ENCODE results near the gene ALOX15. TPM values are rescaled to one million over a fixed set of nuclear protein-coding genes. Genes with fewer than 3 reads are reported as not detected.

Gene ALOX15
- total RNA-seq, 2 experiments from 2014 or later: 0.36 TPM; not detected in 1

GRCh38 chr17:4673169-4673568 is 31.7 kb upstream of the ALOX15 start:
- CTCF ChIA-PET: no interaction called here
- no peak overlapping the region for H3K27ac Mint-ChIP-seq
- no peak for ATAC-seq (ENCODE audit: poor library complexity)
- no peaks in the 10 kb centered on the region for H3K27me3 ChIP-seq (ENCODE audit: control insufficient read depth in 1 of 2, insufficient read depth in 2 of 2, low read length in 2 of 2)
- no peaks in the 10 kb centered on the region for H3K4me1 ChIP-seq (ENCODE audit: insufficient read depth, low read length)
- intact Hi-C loops (cut with DNase I, micrococcal nuclease): no loop called here
- POLR2A ChIA-PET: no interaction called here
- TF ChIP-seq CTCF (IDR thresholded peaks at IDR 0.05): no peak
- H3K36me3 Mint-ChIP-seq (ENCODE audit: low read depth): peaks cover 70% of the 10 kb centered on the region
- no peak overlapping the region for H3K4me3 ChIP-seq (ENCODE audit: low read length)
- H3K36me3 ChIP-seq (ENCODE audit: insufficient read depth, low read length): peaks cover 66% of the 10 kb centered on the region
- no peak for DNase-seq
- no peaks in the 10 kb centered on the region for H3K27me3 Mint-ChIP-seq
- no peaks in the 10 kb centered on the region for H3K9me3 Mint-ChIP-seq
- no peaks in the 10 kb centered on the region for H3K9me3 ChIP-seq (ENCODE audit: control insufficient read depth in 1 of 2, insufficient read depth in 1 of 2, low read length in 2 of 2)
- H3K4me3 Mint-ChIP-seq: no peak overlapping the region
- no peak overlapping the region for H3K27ac ChIP-seq (ENCODE audit: low read depth in 1 of 2, low read length in 2 of 2)
- H3K4me1 Mint-ChIP-seq (ENCODE audit: low read depth): no peaks in the 10 kb centered on the region

- no peaks in the 10 kb centered on the region for H3K4me1 ChIP-seq (ENCODE audit: insufficient read depth, low read length)
- no peak for TF ChIP-seq CTCF (IDR thresholded peaks at IDR 0.05)
- Mint-ChIP-seq H3K4me3 (no peak overlapping the region), H3K27me3 (no peaks in the 10 kb centered on the region), H3K27ac (no peak overlapping the region), H3K36me3 (ENCODE audit: low read depth) (peaks cover 70% of the 10 kb centered on the region), H3K9me3 (no peaks in the 10 kb centered on the region), H3K4me1 (ENCODE audit: low read depth) (no peaks in the 10 kb centered on the region)
- intact Hi-C loops (cut with DNase I, micrococcal nuclease): no loop called here
- CTCF ChIA-PET: no interaction called here
- no peak for DNase-seq
- H3K4me3 ChIP-seq (ENCODE audit: low read length): no peak overlapping the region
- H3K27me3 ChIP-seq (ENCODE audit: control insufficient read depth in 1 of 2, insufficient read depth in 2 of 2, low read length in 2 of 2): no peaks in the 10 kb centered on the region
- H3K27ac ChIP-seq (ENCODE audit: low read depth in 1 of 2, low read length in 2 of 2): no peak overlapping the region
- no peak for ATAC-seq (ENCODE audit: poor library complexity)
- H3K36me3 ChIP-seq (ENCODE audit: insufficient read depth, low read length): peaks cover 65% of the 10 kb centered on the region
- H3K9me3 ChIP-seq (ENCODE audit: control insufficient read depth in 1 of 2, insufficient read depth in 1 of 2, low read length in 2 of 2): no peaks in the 10 kb centered on the region
- POLR2A ChIA-PET: no interaction called here
Measured at GRCh38 chr17:4672751-4673150, 31.3 kb upstream of the ALOX15 start.

DNA sequence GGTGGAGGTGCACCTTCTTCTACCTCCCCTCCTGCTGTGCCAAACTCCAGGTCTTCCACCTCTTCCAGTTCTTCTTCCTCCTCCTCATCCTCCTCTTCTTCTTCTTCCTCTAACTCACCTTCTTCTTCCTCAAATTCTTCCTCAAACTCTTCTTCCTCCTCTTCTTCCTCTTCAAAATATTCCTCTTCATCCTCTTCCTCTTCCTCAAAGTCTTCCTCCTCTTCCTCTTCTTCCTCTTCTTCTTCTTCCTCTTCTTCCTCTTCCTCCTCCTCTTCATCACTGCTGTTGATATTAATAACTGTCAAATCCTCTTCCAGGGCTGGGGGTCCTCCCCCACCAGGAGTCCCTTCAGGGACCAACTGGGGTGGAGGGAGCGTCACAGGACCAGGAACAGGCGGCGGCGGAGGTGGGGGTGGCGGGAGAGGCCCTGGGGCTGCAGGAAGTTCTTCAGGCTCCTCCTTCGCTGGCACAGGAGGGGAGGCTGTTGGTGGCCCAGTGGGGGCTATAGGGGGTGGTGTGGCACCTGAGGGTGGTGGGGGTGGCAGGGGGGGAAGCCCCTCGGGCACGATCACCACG is 30.7 kb upstream of the ALOX15 start:
- H3K27ac Mint-ChIP-seq: no peak overlapping the region
- ATAC-seq (ENCODE audit: poor library complexity) (no peak), DNase-seq (no peak)
- Histone ChIP-seq H3K4me3 (ENCODE audit: low read length) (no peak overlapping the region), H3K4me1 (ENCODE audit: insufficient read depth, low read length) (no peaks in the 10 kb centered on the region), H3K9me3 (ENCODE audit: control insufficient read depth in 1 of 2, insufficient read depth in 1 of 2, low read length in 2 of 2) (no peaks in the 10 kb centered on the region), H3K27ac (ENCODE audit: low read depth in 1 of 2, low read length in 2 of 2) (no peak overlapping the region), H3K36me3 (ENCODE audit: insufficient read depth, low read length) (peaks cover 63% of the 10 kb centered on the region), H3K27me3 (ENCODE audit: control insufficient read depth in 1 of 2, insufficient read depth in 2 of 2, low read length in 2 of 2) (no peaks in the 10 kb centered on the region)
- ChIA-PET POLR2A (no interaction called here), CTCF (no interaction called here)
- no peak overlapping the region for H3K4me3 Mint-ChIP-seq
- peaks cover 64% of the 10 kb centered on the region for H3K36me3 Mint-ChIP-seq (ENCODE audit: low read depth)
- TF ChIP-seq CTCF (IDR thresholded peaks at IDR 0.05): no peak
- intact Hi-C loops (cut with DNase I, micrococcal nuclease): no loop called here
- H3K9me3 Mint-ChIP-seq: no peaks in the 10 kb centered on the region
- H3K4me1 Mint-ChIP-seq (ENCODE audit: low read depth): no peaks in the 10 kb centered on the region
- H3K27me3 Mint-ChIP-seq: no peaks in the 10 kb centered on the region

Measured in CD4-positive, alpha-beta T cell (primary cell).